Common myeloid progenitor, CD34-positive (primary cell): ENCODE measurements around the gene ADAMTSL1.

Source experiments
- CTCF ChIA-PET: fragments of 350-600 bp; sonication (Branson Sonifier 250); formaldehyde crosslinking; loops from one replicate; lab custom pipeline; 2021; ENCODE audit warnings: antibody characterized with exemption; lab: Charles Lee
- POLR2A ChIA-PET: fragments of 350-600 bp; sonication (Branson Sonifier 250); formaldehyde crosslinking; loops from one replicate; lab custom pipeline; 2021; ENCODE audit warnings: antibody characterized with exemption; lab: Charles Lee
- DNase-seq, 3 donors: peaks; one replicate each; pipeline versions ENCODE4 v3.0.0 to v3.0.0-alpha.2; 2013
- H3K27ac ChIP-seq, 2 experiments: 1 replicate in 1 of 2; 2 replicates in 1 of 2; pipeline ENCODE4 v1.7.0; 2013; ENCODE audit warnings: inconsistent platforms in 2 of 2, low read length in 2 of 2, mild to moderate bottlenecking in 2 of 2, low read depth in 1 of 2, moderate library complexity in 1 of 2; ENCODE audit not compliant: severe bottlenecking in 2 of 2, insufficient read depth in 1 of 2, poor library complexity in 1 of 2
- H3K27me3 ChIP-seq, 5 experiments: replicated peaks in 2 of 5; 1 replicate in 3 of 5; 2 replicates in 2 of 5; pipeline versions ENCODE4 v1.6.1 to v1.7.0; 2013; ENCODE audit warnings: low read length in 4 of 5, mild to moderate bottlenecking in 2 of 5, moderate library complexity in 2 of 5, inconsistent platforms in 1 of 5; ENCODE audit not compliant: insufficient read depth in 5 of 5, control insufficient read depth in 4 of 5
- H3K36me3 ChIP-seq, 4 experiments: 1 replicate in 2 of 4; 2 replicates in 2 of 4; pipeline versions ENCODE4 v1.6.1 to v1.7.0; 2013; ENCODE audit warnings: low read length in 3 of 4, control low read depth in 1 of 4, mild to moderate bottlenecking in 1 of 4; ENCODE audit not compliant: control insufficient read depth in 4 of 4, insufficient read depth in 4 of 4
- H3K4me1 ChIP-seq, 4 experiments: 1 replicate in 3 of 4; 2 replicates in 1 of 4; pipeline versions ENCODE4 v1.6.1 to v1.7.1; 2013; ENCODE audit warnings: low read length in 3 of 4, mild to moderate bottlenecking in 3 of 4, control low read depth in 1 of 4, inconsistent platforms in 1 of 4, moderate library complexity in 1 of 4; ENCODE audit not compliant: control insufficient read depth in 4 of 4, insufficient read depth in 4 of 4; ENCODE audit errors: control extremely low read depth in 1 of 4
- H3K4me3 ChIP-seq, 7 experiments: 1 replicate in 4 of 7; 2 replicates in 3 of 7; pipeline versions ENCODE4 v1.5.1 to v1.7.0; 2013; ENCODE audit warnings: mild to moderate bottlenecking in 7 of 7, low read length in 6 of 7, moderate library complexity in 6 of 7, inconsistent platforms in 2 of 7, low read depth in 2 of 7, control low read depth in 1 of 7; ENCODE audit not compliant: insufficient read depth in 4 of 7, control insufficient read depth in 1 of 7; ENCODE audit errors: extremely low read depth in 1 of 7
- H3K9me3 ChIP-seq, 5 experiments: 1 replicate in 4 of 5; 2 replicates in 1 of 5; pipeline versions ENCODE4 v1.6.1 to v1.7.1; 2013; ENCODE audit warnings: low read length in 4 of 5, mild to moderate bottlenecking in 2 of 5, inconsistent platforms in 1 of 5, low read depth in 1 of 5, moderate library complexity in 1 of 5; ENCODE audit not compliant: control insufficient read depth in 4 of 5, insufficient read depth in 2 of 5; ENCODE audit errors: control extremely low read depth in 1 of 5
- WGBS: methylation state at CpG from one replicate; pipeline ENCODE4 v1.1.5; 2013; ENCODE audit not compliant: insufficient coverage; 5-methylcytosine and 5-hydroxymethylcytosine counted together

ADAMTSL1 gene

DNA sequence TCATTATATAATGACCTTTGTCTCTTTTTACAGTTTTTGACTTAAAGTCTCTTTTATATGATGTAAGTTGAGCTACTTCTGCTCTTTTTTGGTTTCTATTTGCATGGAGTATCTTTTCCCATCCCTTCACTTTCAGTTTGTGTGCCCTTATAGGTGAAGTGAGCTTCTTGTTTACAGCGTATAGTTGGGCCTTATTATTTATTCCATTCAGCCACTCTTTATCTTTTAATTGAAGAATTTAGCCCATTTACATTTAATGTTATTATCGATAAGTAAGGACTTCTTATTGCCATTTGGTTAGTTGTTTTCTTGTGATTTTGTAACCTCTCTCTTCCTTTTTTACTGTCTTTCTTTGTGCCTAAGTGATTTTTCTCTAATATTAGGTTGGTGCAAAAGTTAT lies 117.3 kb downstream of the ADAMTSL1 start:
- Histone ChIP-seq H3K27ac (no peak overlapping the region), H3K9me3 (peaks cover 0 to 7% (median 0%) of the 10 kb centered on the region in 5 experiments), H3K36me3 (no peaks in the 10 kb centered on the region), H3K4me1 (no peaks in the 10 kb centered on the region), H3K27me3 (no peaks in the 10 kb centered on the region), H3K4me3 (no peak overlapping the region)
- ChIA-PET CTCF (no interaction called here), POLR2A (no interaction called here)
- no CpG with 5 or more reads among the region's 2 CpGs for WGBS
- no peak for DNase-seq

DNA sequence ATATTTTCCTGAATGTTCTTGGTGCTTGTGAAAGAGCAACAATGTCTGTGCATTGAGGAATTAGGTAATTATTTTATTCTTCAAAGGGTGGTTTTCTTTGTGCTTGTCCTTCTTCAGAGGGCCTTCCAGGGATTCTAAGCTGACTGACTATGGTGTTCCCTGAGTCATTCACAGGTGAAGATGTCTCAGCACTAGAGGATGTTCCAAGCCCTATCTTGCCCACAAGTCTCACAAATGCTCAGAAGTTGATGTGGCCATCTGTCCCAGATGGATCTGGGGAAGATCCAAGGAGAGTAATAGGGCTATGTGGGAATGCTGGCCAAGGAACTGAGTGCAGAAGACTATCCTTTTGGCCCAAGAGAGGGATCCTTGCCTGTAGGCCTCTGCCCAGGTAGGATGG lies 120.9 kb downstream of the ADAMTSL1 start:
- no peak for DNase-seq
- H3K4me1 ChIP-seq, result no peaks in the 10 kb centered on the region
- no peak overlapping the region for H3K27ac ChIP-seq
- POLR2A ChIA-PET, result interaction anchor here (0.6 kb wide), 1 partner anchor 11 kb away, joined by 3 read pairs; no protein-coding TSS in a partner anchor
- peaks cover 0 to 7% (median 0%) of the 10 kb centered on the region in 5 experiments for H3K9me3 ChIP-seq
- CTCF ChIA-PET, result no interaction called here
- no peaks in the 10 kb centered on the region for H3K36me3 ChIP-seq
- H3K4me3 ChIP-seq, result no peak overlapping the region
- H3K27me3 ChIP-seq, result no peaks in the 10 kb centered on the region

DNA sequence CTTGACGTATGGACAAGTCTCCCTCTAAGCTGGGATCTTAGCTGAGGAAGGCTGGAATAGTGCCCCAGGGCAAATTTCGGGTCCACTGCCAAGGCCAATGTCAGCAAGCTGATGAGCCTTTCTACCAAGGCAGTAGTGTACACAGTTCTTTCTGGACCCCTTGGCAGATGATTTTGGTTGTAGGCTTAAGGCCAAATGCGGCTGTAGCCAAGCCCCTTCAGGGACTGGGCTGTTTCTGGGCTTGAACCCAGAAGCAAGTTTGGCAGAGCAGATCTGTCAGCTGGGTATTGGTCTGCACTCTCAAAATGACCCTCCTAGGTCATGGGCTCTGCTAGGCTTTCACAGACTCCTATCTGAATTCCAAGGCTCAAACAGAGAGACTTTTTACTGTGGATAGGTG lies 121.6 kb downstream of the ADAMTSL1 start:
- Histone ChIP-seq H3K4me3 (no peak overlapping the region), H3K27ac (no peak overlapping the region), H3K9me3 (peaks cover 0 to 7% (median 0%) of the 10 kb centered on the region in 5 experiments), H3K4me1 (no peaks in the 10 kb centered on the region), H3K36me3 (no peaks in the 10 kb centered on the region), H3K27me3 (no peaks in the 10 kb centered on the region)
- WGBS, result 100% methylated on average over 3 of the region's 3 CpGs
- POLR2A ChIA-PET, result no interaction called here
- CTCF ChIA-PET, result no interaction called here
- DNase-seq, result no peak

DNA sequence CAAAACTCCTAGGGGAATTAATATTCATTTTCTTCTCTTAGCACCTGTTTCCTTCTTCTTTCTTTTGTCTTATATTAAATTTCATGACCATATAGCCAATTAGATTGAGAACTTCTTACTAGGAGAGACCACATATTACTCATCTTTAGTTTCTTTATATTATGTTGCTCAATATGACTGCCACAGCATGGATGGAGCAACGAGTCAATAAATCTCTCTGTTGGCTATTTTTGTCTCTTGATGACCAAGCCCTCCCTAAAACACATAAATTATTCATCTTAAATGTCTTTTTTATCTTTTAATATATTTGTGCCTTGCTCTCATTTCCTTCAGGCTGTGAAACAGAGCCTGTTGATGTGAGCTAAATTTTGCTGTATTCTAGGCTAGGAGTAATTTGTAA lies 123.0 kb downstream of the ADAMTSL1 start:
- Histone ChIP-seq H3K36me3 (no peaks in the 10 kb centered on the region), H3K27me3 (no peaks in the 10 kb centered on the region), H3K27ac (no peak overlapping the region), H3K4me1 (no peaks in the 10 kb centered on the region), H3K9me3 (peaks cover 0 to 4% (median 0%) of the 10 kb centered on the region in 5 experiments), H3K4me3 (no peak overlapping the region)
- DNase-seq, result no peak
- no CpG with 5 or more reads among the region's 1 CpG for WGBS
- POLR2A ChIA-PET, result no interaction called here
- CTCF ChIA-PET, result no interaction called here

DNA sequence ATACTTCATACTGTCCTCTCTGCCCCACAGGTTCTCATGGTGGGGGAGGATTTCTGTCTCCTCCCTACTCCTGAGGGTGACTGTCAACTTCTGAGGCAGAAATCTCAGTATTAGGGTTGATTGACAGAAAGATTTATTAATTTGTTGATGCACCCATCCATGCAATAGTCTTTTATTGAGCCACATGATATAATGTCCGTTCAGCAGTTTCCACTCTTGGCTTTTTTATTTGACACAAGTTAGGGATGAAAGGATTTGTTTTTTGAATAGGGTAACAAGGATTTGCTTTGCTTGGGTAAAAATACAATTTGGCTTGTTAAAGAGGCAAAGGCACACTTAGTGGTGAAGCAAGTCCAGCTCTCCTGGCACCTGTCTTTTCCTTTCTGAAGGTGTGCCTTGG lies 125.0 kb downstream of the ADAMTSL1 start:
- peaks cover 0 to 4% (median 0%) of the 10 kb centered on the region in 5 experiments for H3K9me3 ChIP-seq
- no peak for DNase-seq
- H3K36me3 ChIP-seq, result no peaks in the 10 kb centered on the region
- CTCF ChIA-PET, result no interaction called here
- POLR2A ChIA-PET, result interaction anchor here (0.7 kb wide), 1 partner anchor 398 kb away, joined by 3 read pairs; no protein-coding TSS in a partner anchor
- H3K4me1 ChIP-seq, result no peaks in the 10 kb centered on the region
- 100% methylated on average over 1 of the region's 1 CpG for WGBS
- no peaks in the 10 kb centered on the region for H3K27me3 ChIP-seq
- no peak overlapping the region for H3K4me3 ChIP-seq
- H3K27ac ChIP-seq, result no peak overlapping the region

DNA sequence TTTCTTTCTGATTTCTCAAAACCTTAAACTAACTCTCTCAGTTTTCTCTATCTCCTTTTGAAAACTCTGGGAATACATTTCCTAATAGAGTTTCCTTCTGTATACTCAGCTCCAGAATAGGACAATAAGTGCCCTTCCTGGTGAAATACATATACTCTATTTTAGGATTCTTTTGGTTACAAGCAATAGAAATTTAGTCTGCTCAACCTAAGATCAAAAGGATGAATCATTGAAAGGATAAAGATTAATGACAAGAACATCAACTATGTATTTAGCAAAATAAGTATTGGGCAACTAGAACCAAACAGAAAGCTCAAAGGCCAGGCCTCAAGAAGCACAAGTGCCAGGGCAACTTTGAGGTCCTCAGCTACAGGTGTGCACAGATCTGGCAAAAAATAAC lies 127.1 kb downstream of the ADAMTSL1 start:
- Histone ChIP-seq H3K36me3 (no peaks in the 10 kb centered on the region), H3K27me3 (no peaks in the 10 kb centered on the region), H3K4me3 (no peak overlapping the region), H3K4me1 (no peaks in the 10 kb centered on the region), H3K9me3 (peaks cover 0 to 3% (median 0%) of the 10 kb centered on the region in 5 experiments), H3K27ac (no peak overlapping the region)
- POLR2A ChIA-PET, result no interaction called here
- CTCF ChIA-PET, result no interaction called here
- DNase-seq, result no peak

DNA sequence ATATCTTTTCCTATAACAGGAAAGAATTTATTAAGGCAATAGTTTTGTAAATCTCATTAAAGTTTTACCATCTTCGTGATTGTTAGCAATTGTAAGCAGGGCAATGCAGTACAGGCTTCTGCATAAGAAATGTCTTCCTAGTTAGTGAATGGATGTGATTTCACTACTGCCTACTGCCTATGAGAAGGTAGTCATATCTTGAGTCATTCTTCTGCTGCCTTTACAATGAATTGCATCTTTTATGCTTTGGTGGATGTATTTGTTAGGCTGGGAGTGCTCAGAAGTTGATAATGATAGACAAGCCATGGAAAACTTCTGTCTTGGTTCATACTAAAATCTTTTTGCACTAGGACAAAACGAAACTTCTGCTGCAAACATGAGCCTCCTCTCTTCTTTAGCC lies 128.0 kb downstream of the ADAMTSL1 start:
- Histone ChIP-seq H3K4me1 (no peaks in the 10 kb centered on the region), H3K9me3 (peaks cover 0 to 3% (median 0%) of the 10 kb centered on the region in 5 experiments), H3K4me3 (no peak overlapping the region), H3K27ac (no peak overlapping the region), H3K27me3 (no peaks in the 10 kb centered on the region), H3K36me3 (no peaks in the 10 kb centered on the region)
- ChIA-PET POLR2A (no interaction called here), CTCF (no interaction called here)
- WGBS, result 92% methylated on average over 2 of the region's 2 CpGs
- DNase-seq, result no peak
